HG03342 (cell line): ENCODE results near the gene TNKS2.

Experiments
- ATAC-seq: cut with Tn5 transposase; IDR thresholded peaks from one replicate; pipeline ENCODE4 v1.9.1; 2021; ENCODE audit warnings: mild to moderate bottlenecking, moderate library complexity; ENCODE audit not compliant: unreplicated experiment

Gene TNKS2

GRCh38 chr10:91907914-91908336 lies 109.7 kb downstream of the TNKS2 start:
- ATAC-seq: no peak

DNA sequence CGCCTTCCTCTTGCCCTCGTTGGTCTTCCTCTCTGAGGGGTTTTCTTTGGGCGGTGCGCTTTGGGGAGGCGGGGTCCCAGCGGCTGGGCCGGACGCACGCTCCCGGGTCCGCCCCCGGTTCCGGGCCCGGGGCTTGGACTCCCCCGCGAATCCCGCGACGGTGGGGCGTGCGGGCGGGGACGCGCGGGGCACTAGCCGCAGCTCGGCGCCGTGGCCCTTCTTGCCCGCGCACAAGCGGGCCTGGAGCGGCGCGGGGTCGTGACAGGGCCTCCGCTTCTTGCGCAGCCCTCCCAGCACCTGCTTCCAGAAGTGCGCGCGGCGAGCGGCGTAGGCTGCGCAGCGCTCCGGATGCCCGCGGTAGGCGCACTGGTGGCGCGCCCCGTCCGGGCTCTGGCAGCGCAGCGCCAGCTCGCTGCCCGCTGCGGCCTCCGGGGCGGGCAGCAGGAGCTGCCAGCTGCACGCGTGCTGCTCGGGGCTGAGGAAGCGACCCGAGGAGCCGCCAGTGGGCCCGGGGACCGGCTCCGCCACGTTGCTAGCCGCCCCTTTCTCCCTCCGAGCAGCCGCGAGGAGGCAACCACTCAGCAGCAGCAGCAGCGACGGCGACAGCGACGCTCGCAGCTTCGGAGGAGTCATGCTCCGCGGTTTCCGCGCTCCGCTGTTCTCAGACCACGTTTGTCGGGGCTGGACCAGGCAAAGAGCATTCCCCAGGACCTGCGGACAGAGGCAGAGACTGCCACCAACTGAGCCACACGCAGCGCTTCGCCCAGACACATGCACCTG lies 110.3 kb downstream of the TNKS2 start:
- ATAC-seq: peak; percentile 90

DNA sequence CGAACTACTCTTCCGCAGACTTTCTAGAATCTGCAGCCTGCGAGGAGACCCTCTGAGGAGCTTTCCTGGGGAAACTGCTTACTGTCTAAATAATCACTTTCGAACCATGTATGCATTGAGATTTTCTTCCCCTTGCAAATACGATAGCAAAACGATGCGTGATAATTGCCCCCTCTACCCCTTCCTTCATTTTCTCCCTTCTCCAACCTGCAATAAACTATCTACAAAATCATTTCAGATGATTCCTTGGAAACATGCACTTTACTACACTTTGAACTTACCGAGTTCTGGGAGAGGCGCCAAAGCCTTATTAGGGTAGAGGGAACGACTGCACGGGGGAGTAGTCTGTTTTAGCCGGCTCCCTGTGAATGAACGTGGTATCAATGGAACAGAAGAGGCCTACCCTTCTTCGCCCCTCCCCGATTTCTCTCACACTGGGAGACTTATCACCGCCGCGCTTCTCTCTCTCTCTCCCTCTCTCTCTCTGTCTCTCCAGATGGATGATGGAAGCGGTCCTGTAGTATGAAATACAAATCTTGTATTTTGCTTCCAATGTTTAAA lies 111.0 kb downstream of the TNKS2 start, which contains the start of gene FGFBP3:
Gene FGFBP3, minus strand, starts transcription at position 370 of the 561 bp plus-strand sequence. CDS start 517 bp downstream, outside the sequence.
- ATAC-seq: no peak

DNA sequence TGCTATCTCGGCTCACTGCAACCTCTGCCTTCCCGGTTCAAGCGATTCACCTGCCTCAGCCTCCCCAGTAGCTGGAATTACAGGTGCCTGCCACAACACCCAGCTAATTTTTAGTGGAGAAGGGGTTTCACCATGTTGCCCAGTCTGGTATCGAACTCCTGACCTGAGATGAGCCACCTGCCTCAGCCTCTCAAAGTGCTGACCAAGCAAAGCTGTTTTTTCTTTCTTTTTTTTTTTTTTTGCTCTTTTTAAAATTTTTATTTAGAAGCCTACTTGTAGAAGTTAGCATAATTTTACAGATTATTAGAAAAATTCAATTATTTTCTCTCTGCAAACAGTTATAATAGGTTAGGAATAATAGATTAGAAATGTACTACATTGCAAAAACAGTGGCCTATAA lies 112.2 kb downstream of the TNKS2 start:
- no peak for ATAC-seq
